Hepatocyte (in vitro differentiated cells): ENCODE data around the gene ANKS1B. TPM values are rescaled to one million over a fixed set of nuclear protein-coding genes. Genes with fewer than 3 reads are reported as not detected.

Source experiments
- DNase-seq: peaks from one replicate; pipeline ENCODE4 v3.0.0-alpha.2; 2016; ENCODE audit warnings: low spot score
- H2AFZ ChIP-seq: fragments of 200-600 bp; sonication (generic); 2 replicates; pipeline ENCODE4 v1.6.0; 2016; ENCODE audit warnings: antibody characterized with exemption, mild to moderate bottlenecking
- H3K27ac ChIP-seq: fragments of 200-600 bp; sonication (generic); 2 replicates; pipeline ENCODE4 v1.5.1; 2016; ENCODE audit warnings: mild to moderate bottlenecking
- H3K27me3 ChIP-seq: fragments of 200-600 bp; sonication (generic); 2 replicates; pipeline ENCODE4 v1.6.1; 2016
- H3K36me3 ChIP-seq: fragments of 200-600 bp; sonication (generic); replicated peaks from 2 replicates; pipeline ENCODE4 v1.5.1; 2016; ENCODE audit warnings: low read depth; ENCODE audit not compliant: insufficient read depth
- H3K4me1 ChIP-seq: fragments of 200-600 bp; sonication (generic); 2 replicates; pipeline ENCODE4 v1.5.1; 2016; ENCODE audit warnings: mild to moderate bottlenecking, moderate library complexity; ENCODE audit not compliant: insufficient read depth
- H3K4me2 ChIP-seq: fragments of 200-600 bp; sonication (generic); 2 replicates; pipeline ENCODE4 v1.6.0; 2016
- H3K4me3 ChIP-seq: fragments of 200-600 bp; sonication (generic); 2 replicates; pipeline ENCODE4 v1.5.1; 2016; ENCODE audit warnings: mild to moderate bottlenecking
- H3K79me2 ChIP-seq: fragments of 200-600 bp; sonication (generic); 2 replicates; pipeline ENCODE4 v1.6.0; 2017; ENCODE audit warnings: mild to moderate bottlenecking
- H3K9me2 ChIP-seq: fragments of 200-600 bp; sonication (generic); replicated peaks from 2 replicates; pipeline ENCODE4 v1.6.0; 2017; ENCODE audit warnings: mild to moderate bottlenecking; ENCODE audit not compliant: insufficient read depth
- H3K9me3 ChIP-seq: fragments of 200-600 bp; sonication (generic); 2 replicates; pipeline ENCODE4 v1.5.1; 2016; ENCODE audit warnings: low read depth, mild to moderate bottlenecking
- H4K20me1 ChIP-seq: fragments of 200-600 bp; sonication (generic); 2 replicates; pipeline ENCODE4 v1.6.0; 2016; ENCODE audit warnings: mild to moderate bottlenecking; ENCODE audit not compliant: insufficient read depth, poor library complexity, severe bottlenecking
- CTCF ChIP-seq: fragments of 200-600 bp; sonication (generic); IDR thresholded peaks from 2 replicates; pipeline ENCODE4 v1.5.1; 2016; ENCODE audit warnings: antibody characterized with exemption, mild to moderate bottlenecking; ENCODE audit not compliant: poor library complexity
- EZH2 ChIP-seq: fragments of 200-600 bp; sonication (generic); IDR thresholded peaks from 2 replicates; pipeline ENCODE4 v1.6.1; 2016; ENCODE audit warnings: antibody characterized with exemption, mild to moderate bottlenecking, borderline replicate concordance
- EZH2phosphoT487 ChIP-seq: fragments of 200-600 bp; sonication (generic); IDR thresholded peaks from one replicate; pipeline ENCODE4 v1.6.1; 2018; ENCODE audit warnings: antibody characterized with exemption, mild to moderate bottlenecking, low read depth, moderate library complexity; ENCODE audit not compliant: unreplicated experiment, severe bottlenecking
- WGBS: methylation state at CpG from one replicate; pipeline ENCODE4 v1.1.6; 2016; ENCODE audit warnings: low lambda C conversion rate; ENCODE audit errors: missing lambda C conversion rate; 5-methylcytosine and 5-hydroxymethylcytosine counted together
- polyA plus RNA-seq: library from polyadenylated mRNA; unstranded; fragments of >200 nt; fragmentation: Nextera tagmentation; extraction: Ambion mirVana; gene quantifications from 2 replicates; pipeline ENCODE4 v1.2.1, GENCODE V29; 2016
- total RNA-seq: library from RNA; depleted of rRNA; stranded (reverse); fragments of >200 nt; gene quantifications from 2 replicates; pipeline ENCODE4 v1.2.3, GENCODE V29; 2014

Gene ANKS1B
- total and polyA plus RNA-seq, 2 experiments from 2014 or later, result 1.6 to 2.2 TPM

GRCh38 chr12:98901189-98901588, 1083.5 kb downstream of the ANKS1B start:
- WGBS, result 39% methylated on average over 2 of the region's 2 CpGs
- TF ChIP-seq EZH2 (no peak), CTCF (no peak), EZH2phosphoT487 (no peak)

GRCh38 chr12:98896938-98897337, 1087.8 kb downstream of the ANKS1B start:
- Histone ChIP-seq H3K9me2 (no peaks in the 10 kb centered on the region), H4K20me1 (no peaks in the 10 kb centered on the region), H3K9me3 (no peaks in the 10 kb centered on the region), H3K4me1 (peaks cover 4% of the 10 kb centered on the region), H3K79me2 (no peaks in the 10 kb centered on the region), H3K4me3 (no peak overlapping the region), H3K4me2 (no peak overlapping the region), H3K36me3 (no peaks in the 10 kb centered on the region), H3K27ac (no peak overlapping the region), H2AFZ (no peak overlapping the region), H3K27me3 (peaks cover 57% of the 10 kb centered on the region)
- TF ChIP-seq CTCF, result no peak
- TF ChIP-seq EZH2phosphoT487, result no peak
- no peak for TF ChIP-seq EZH2
- WGBS, result 15% methylated on average over 3 of the region's 3 CpGs
- DNase-seq, result peak; percentile 33

More at GRCh38 chr12:98901189-98901588, 1083.5 kb downstream of the ANKS1B start:
- Histone ChIP-seq H3K4me1 (no peaks in the 10 kb centered on the region), H3K36me3 (no peaks in the 10 kb centered on the region), H3K27me3 (peaks cover 23% of the 10 kb centered on the region), H3K4me2 (no peak overlapping the region), H3K79me2 (no peaks in the 10 kb centered on the region), H4K20me1 (no peaks in the 10 kb centered on the region), H3K9me2 (no peaks in the 10 kb centered on the region), H3K9me3 (no peaks in the 10 kb centered on the region), H2AFZ (no peak overlapping the region), H3K4me3 (no peak overlapping the region), H3K27ac (no peak overlapping the region)
- peak; percentile 14 for DNase-seq

- Histone ChIP-seq H3K9me2 (no peaks in the 10 kb centered on the region), H3K27ac (no peak overlapping the region), H4K20me1 (no peaks in the 10 kb centered on the region), H3K4me1 (peaks cover 4% of the 10 kb centered on the region), H3K36me3 (no peaks in the 10 kb centered on the region), H3K4me2 (peak overlapping the region; percentile 90), H3K27me3 (peaks cover 73% of the 10 kb centered on the region), H2AFZ (peak overlapping the region; percentile 20), H3K79me2 (no peaks in the 10 kb centered on the region), H3K9me3 (no peaks in the 10 kb centered on the region), H3K4me3 (no peak overlapping the region)
- TF ChIP-seq EZH2 (peak; percentile 64), EZH2phosphoT487 (no peak), CTCF (no peak)
- peak; percentile 11 for DNase-seq
- under 1% methylated on average over 27 of the region's 60 CpGs for WGBS
Observed at GRCh38 chr12:98895086-98895651, 1089.6 kb downstream of the ANKS1B start.
